Keratinocyte (primary cell): ENCODE results near the gene AMBRA1.

Experiments
- CTCF ChIP-seq, 3 experiments: IDR thresholded peaks in 1 of 3; conservative IDR thresholded peaks in 1 of 3; optimal IDR thresholded peaks in 1 of 3; 2 replicates in 2 of 3; 3 replicates in 1 of 3; pipeline versions ENCODE3 to v1.5.1; 2011; ENCODE audit warnings: low read length in 3 of 3, mild to moderate bottlenecking in 3 of 3, moderate library complexity in 2 of 3, control low read depth in 1 of 3, inconsistent platforms in 1 of 3; ENCODE audit not compliant: insufficient read depth in 2 of 3; ENCODE audit errors: extremely low read depth in 1 of 3
- EZH2 ChIP-seq: IDR thresholded peaks from one replicate; pipeline ENCODE4 v1.6.1; 2012; ENCODE audit warnings: inconsistent platforms, mild to moderate bottlenecking, low read length, moderate library complexity

- TF ChIP-seq CTCF (optimal IDR thresholded peaks at IDR 0.05 in 1 of 3, IDR thresholded peaks at IDR 0.05 in 1 of 3, conservative IDR thresholded peaks at IDR 0.05 in 1 of 3; ENCODE audit: extremely low read depth in 1 of 3, insufficient read depth in 2 of 3, low read length in 3 of 3): no peak
- TF ChIP-seq EZH2: peak; percentile 82
Observed at GRCh38 chr11:46392421-46393230, 201.2 kb downstream of the AMBRA1 start.
